HepG2 (cell line): ENCODE results near the gene AGAP3. TPM values are rescaled to one million over a fixed set of nuclear protein-coding genes. Genes with fewer than 3 reads are reported as not detected.

Experiments used
- ATAC-seq: fragments of 200-7000 bp; cut with Tn5 transposase; 3 replicates; pipeline ENCODE4 v1.9.1; 2020; ENCODE audit warnings: mild to moderate bottlenecking, moderate library complexity
- BruUV-seq: library from RNA; stranded (reverse); fragments of 400-500 nt; replicated peaks from 2 replicates; lab custom pipeline; 2021; lab: Mats Ljungman, UMichigan
- CTCF ChIA-PET: fragments of 300-600 bp; formaldehyde crosslinking; extraction: SDS; loops from one replicate; lab custom pipeline; 2021; ENCODE audit warnings: low total read pairs, inconsistent platforms, low intra/inter-chr PET ratio; lab: Yijun Ruan, JAX
- POLR2A ChIA-PET: fragments of 350-600 bp; sonication (Branson Sonifier 250); formaldehyde crosslinking; loops from one replicate; lab custom pipeline; 2020; ENCODE audit warnings: antibody characterized with exemption, inconsistent platforms; lab: Yijun Ruan, JAX
- DNase-seq: peaks from one replicate; pipeline ENCODE4 v3.0.0-alpha.2; 2015; ENCODE audit warnings: low spot score
- FAIRE-seq: peaks from 3 replicates; lab custom pipeline; 2011; peaks lifted over from hg19 to GRCh38; lab: Jason Lieb, UNC
- H2AFZ ChIP-seq: one replicate; pipeline ENCODE4 v1.6.1; 2011; ENCODE audit warnings: low read length, inconsistent platforms
- H3K27ac ChIP-seq: fragments of 300-600 bp; 3 replicates; pipeline ENCODE4 v1.8.0; 2011; ENCODE audit warnings: mixed run types, mild to moderate bottlenecking, mixed read lengths, low read length, inconsistent platforms; ENCODE audit not compliant: insufficient read depth; ENCODE audit errors: extremely low read length
- H3K27me3 ChIP-seq, 2 experiments: fragments of 200-600 bp in 1 of 2; 2 replicates in 1 of 2; 3 replicates in 1 of 2; pipeline versions ENCODE4 v1.6.0 to v1.8.0; 2011; ENCODE audit warnings: low read length in 2 of 2, mild to moderate bottlenecking in 2 of 2, moderate library complexity in 2 of 2, inconsistent platforms in 1 of 2; ENCODE audit not compliant: insufficient read depth in 2 of 2, control insufficient read depth in 1 of 2
- H3K36me3 ChIP-seq, 2 experiments: fragments of 200-600 bp in 1 of 2; replicated peaks in 1 of 2; 2 replicates in 1 of 2; 3 replicates in 1 of 2; pipeline versions ENCODE4 v1.5.1 to v1.8.0; 2011; ENCODE audit warnings: low read length in 2 of 2, inconsistent platforms in 1 of 2; ENCODE audit not compliant: insufficient read depth in 2 of 2, control insufficient read depth in 1 of 2
- H3K4me1 ChIP-seq: 2 replicates; pipeline ENCODE4 v1.5.1; 2012; ENCODE audit warnings: low read length, inconsistent platforms; ENCODE audit not compliant: insufficient read depth
- H3K4me2 ChIP-seq: 2 replicates; pipeline ENCODE4 v1.6.0; 2011; ENCODE audit warnings: low read depth, low read length, inconsistent platforms
- H3K4me3 ChIP-seq, 3 experiments: fragments of 200-600 bp in 1 of 3; sonication (generic), shearing (Covaris generic) in 1 of 3; replicated peaks in 1 of 3; 2 replicates each; pipeline ENCODE4 v1.5.1; 2011 to 2016; ENCODE audit warnings: low read length in 3 of 3, inconsistent platforms in 2 of 3, low read depth in 2 of 3, mild to moderate bottlenecking in 2 of 3, control low read depth in 1 of 3, mixed read lengths in 1 of 3; ENCODE audit not compliant: insufficient read depth in 1 of 3
- H3K79me2 ChIP-seq: one replicate; pipeline ENCODE4 v1.6.1; 2011; ENCODE audit warnings: low read length, inconsistent platforms; ENCODE audit not compliant: insufficient read depth
- H3K9ac ChIP-seq: 2 replicates; pipeline ENCODE4 v1.6.0; 2011; ENCODE audit warnings: mild to moderate bottlenecking, low read depth, low read length, inconsistent platforms; ENCODE audit not compliant: insufficient read depth
- H3K9me3 ChIP-seq: 2 replicates; pipeline ENCODE4 v1.5.1; 2012; ENCODE audit warnings: mild to moderate bottlenecking, low read length
- H4K20me1 ChIP-seq: 2 replicates; pipeline ENCODE4 v1.6.0; 2011; ENCODE audit warnings: inconsistent platforms, mild to moderate bottlenecking, low read length, moderate library complexity; ENCODE audit not compliant: insufficient read depth
- ARNT ChIP-seq: fragments of 450-650 bp; IDR thresholded peaks from 2 replicates; pipeline ENCODE4 v1.6.1; 2017
- HES4 ChIP-seq: sonication (generic); formaldehyde crosslinking; IDR thresholded peaks from 2 replicates; pipeline ENCODE4 v1.9.0; 2021; ENCODE audit warnings: mild to moderate bottlenecking, missing genetic modification reagents, borderline replicate concordance
- NKX3-1 ChIP-seq: sonication (generic); formaldehyde crosslinking; IDR thresholded peaks from 2 replicates; pipeline ENCODE4 v1.5.0; 2020; ENCODE audit warnings: missing genetic modification reagents
- SIN3A ChIP-seq: IDR thresholded peaks from 2 replicates; pipeline ENCODE4 v1.6.1; 2011; ENCODE audit warnings: low read depth, mild to moderate bottlenecking, control low read depth, low read length, borderline replicate concordance
- SNRNP70 ChIP-seq: fragments of 200-400 bp; formaldehyde crosslinking; IDR thresholded peaks from 2 replicates; pipeline ENCODE4 v1.6.1; 2017; ENCODE audit warnings: mild to moderate bottlenecking, low read depth, low read length, moderate library complexity
- ZNF260 ChIP-seq: sonication (generic); formaldehyde crosslinking; IDR thresholded peaks from 2 replicates; pipeline ENCODE4 v1.4.0; 2020; ENCODE audit warnings: missing genetic modification reagents, low read depth, mild to moderate bottlenecking, borderline replicate concordance
- ZNF878 ChIP-seq: sonication (generic); formaldehyde crosslinking; IDR thresholded peaks from 2 replicates; pipeline ENCODE4 v1.8.1; 2023; ENCODE audit warnings: mild to moderate bottlenecking, missing genetic modification reagents, moderate library complexity
- WGBS: methylation state at CpG from one replicate; pipeline ENCODE4 v1.1.6; 2017; ENCODE audit warnings: low lambda C conversion rate; 5-methylcytosine and 5-hydroxymethylcytosine counted together
- in situ Hi-C: cut with HindIII; loops from 2 replicates; pipeline ENCODE4 v1.10.0; 2017; ENCODE audit warnings: low pct_unique_long_range_greater_than_20kb; ENCODE audit not compliant: extremely low pct_ligation_motif_present
- intact Hi-C: fragments of 100-400 bp; cut with micrococcal nuclease; formaldehyde crosslinking; loops from one replicate; pipeline ENCODE4 v1.10.0; 2022; ENCODE audit not compliant: unreplicated experiment
- polyA plus RNA-seq, 8 experiments: library from polyadenylated mRNA; depleted of rRNA in 3 of 8; stranded (reverse) in 7 of 8; unstranded in 1 of 8; fragments of >200 nt; fragmentation: Illumina TruSeq in 4 of 8; extraction: Trizol in 4 of 8; gene quantifications; 2 replicates each; pipeline versions ENCODE4 v1.2.1 to v1.2.3, GENCODE V29; 2011 to 2016; ENCODE audit warnings: low read depth in 4 of 8, missing spikeins in 1 of 8, mixed read lengths in 1 of 8; ENCODE audit not compliant: insufficient read depth in 1 of 8
- total RNA-seq, 5 experiments: library from RNA; depleted of rRNA; stranded (reverse); fragments of >200 nt; fragmentation: Illumina TruSeq; extraction: Trizol; gene quantifications; 2 replicates each; pipeline ENCODE4 v1.2.3, GENCODE V29; 2016; ENCODE audit warnings: low read depth in 1 of 5
- TF ChIP-seq, protein P1 (sequence below), 2 experiments: sonication (generic) in 1 of 2; formaldehyde crosslinking in 1 of 2; IDR thresholded peaks; 2 replicates each; pipeline versions ENCODE4 v1.6.1 to v1.9.0; 2014 to 2022; ENCODE audit warnings: antibody characterized with exemption in 1 of 2, borderline replicate concordance in 1 of 2, inconsistent platforms in 1 of 2, low read depth in 1 of 2, missing genetic modification reagents in 1 of 2
- TF ChIP-seq, protein P2 (sequence below): sonication (generic); formaldehyde crosslinking; IDR thresholded peaks from 2 replicates; pipeline ENCODE4 v1.5.1; 2020; ENCODE audit warnings: mild to moderate bottlenecking, moderate library complexity, missing genetic modification reagents

Gene AGAP3
- total and polyA plus RNA-seq, 2 of the 13 experiments (the other 11 are each of a cell fraction or from before 2014, with no cell fraction given): 31.3 to 61.4 TPM

DNA sequence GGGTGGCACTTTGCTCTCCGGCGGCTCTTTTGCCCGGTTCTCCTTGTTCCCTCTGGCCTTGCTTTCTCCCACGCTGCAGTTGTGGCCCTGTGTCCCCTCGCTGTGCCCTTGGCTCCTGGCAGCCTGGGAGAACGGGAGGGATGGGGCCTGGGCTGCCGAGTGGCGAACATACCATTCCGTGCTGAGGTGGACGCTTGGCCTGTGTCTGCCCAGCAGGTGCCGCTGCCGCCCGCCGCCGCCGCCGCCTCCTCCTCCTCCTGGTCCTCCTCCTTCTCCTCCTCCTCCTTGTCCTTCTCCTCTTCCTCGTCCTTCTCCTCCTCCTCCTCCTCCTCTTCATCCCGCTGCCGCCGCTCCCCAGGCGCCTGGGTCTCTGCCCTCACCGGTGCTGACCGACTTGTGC lies 36.0 kb downstream of the AGAP3 start:
- H3K4me3 ChIP-seq: no peak overlapping the region
- FAIRE-seq (no peak), ATAC-seq (no peak), DNase-seq (no peak)
- in situ Hi-C loops (loop anchor here (10.0 kb wide), 1 partner anchor 183 kb away; no protein-coding TSS in a partner anchor), intact Hi-C loops (no loop called here)
- TF ChIP-seq ZNF260 (no peak), NKX3-1 (CRISPR knock-in tag) (no peak)
- no peak overlapping the region for H3K9ac ChIP-seq
- no peak overlapping the region for H3K27ac ChIP-seq
- H2AFZ ChIP-seq: no peak overlapping the region
- H3K4me2 ChIP-seq: no peak overlapping the region
- BruUV-seq: no TSS peak
- ChIA-PET CTCF (no interaction called here), POLR2A (no interaction called here)
- no peaks in the 10 kb centered on the region for H3K79me2 ChIP-seq
- no peaks in the 10 kb centered on the region for H3K4me1 ChIP-seq
- peaks cover 17 to 55% of the 10 kb centered on the region in 2 experiments; a peak in 4 of 5 replicates for H3K36me3 ChIP-seq
- no peaks in the 10 kb centered on the region for H3K9me3 ChIP-seq
- no peaks in the 10 kb centered on the region for H3K27me3 ChIP-seq
- peaks cover 6% of the 10 kb centered on the region; the same call in 1 of the 2 replicates for H4K20me1 ChIP-seq
- WGBS: 95% methylated on average over 24 of the region's 24 CpGs

DNA sequence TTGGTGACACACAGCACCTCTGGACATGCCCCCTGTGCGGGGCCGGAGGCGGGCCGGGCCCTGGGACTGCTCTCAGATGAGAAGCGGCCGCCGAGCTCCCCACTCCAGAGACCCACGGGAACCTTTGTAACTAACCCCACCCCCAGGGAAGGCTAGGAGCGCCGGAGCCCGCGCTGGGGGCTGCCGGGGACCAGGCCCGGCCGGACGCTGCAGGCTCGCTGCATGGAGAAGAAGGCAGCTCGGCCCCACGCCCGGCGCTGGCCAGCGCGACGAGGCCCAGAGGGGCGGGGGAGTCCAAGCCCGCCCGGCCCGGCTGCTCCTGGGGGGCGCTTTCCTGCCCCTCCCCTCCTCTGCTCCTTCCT lies 36.5 kb downstream of the AGAP3 start:
- in situ Hi-C loops: loop anchor here (10.0 kb wide), 1 partner anchor 182 kb away; no protein-coding TSS in a partner anchor
- 95% methylated on average over 20 of the region's 29 CpGs for WGBS
- H3K79me2 ChIP-seq: no peaks in the 10 kb centered on the region

More for the DNA sequence above, 36.5 kb downstream of the AGAP3 start:
- Histone ChIP-seq H3K4me3 (no peak overlapping the region), H3K27ac (no peak overlapping the region), H3K27me3 (no peaks in the 10 kb centered on the region), H3K36me3 (peaks cover 18 to 55% of the 10 kb centered on the region in 2 experiments), H3K9me3 (no peaks in the 10 kb centered on the region)
- CTCF ChIA-PET: interaction anchor here (1.9 to 3.1 kb wide), 2 partner anchors 50 to 180 kb away, joined by 16 to 67 read pairs; no protein-coding TSS in a partner anchor
- DNase-seq: no peak
- POLR2A ChIA-PET: no interaction called here
- no peak for TF ChIP-seq ZNF878
- TF ChIP-seq, protein P1, sequence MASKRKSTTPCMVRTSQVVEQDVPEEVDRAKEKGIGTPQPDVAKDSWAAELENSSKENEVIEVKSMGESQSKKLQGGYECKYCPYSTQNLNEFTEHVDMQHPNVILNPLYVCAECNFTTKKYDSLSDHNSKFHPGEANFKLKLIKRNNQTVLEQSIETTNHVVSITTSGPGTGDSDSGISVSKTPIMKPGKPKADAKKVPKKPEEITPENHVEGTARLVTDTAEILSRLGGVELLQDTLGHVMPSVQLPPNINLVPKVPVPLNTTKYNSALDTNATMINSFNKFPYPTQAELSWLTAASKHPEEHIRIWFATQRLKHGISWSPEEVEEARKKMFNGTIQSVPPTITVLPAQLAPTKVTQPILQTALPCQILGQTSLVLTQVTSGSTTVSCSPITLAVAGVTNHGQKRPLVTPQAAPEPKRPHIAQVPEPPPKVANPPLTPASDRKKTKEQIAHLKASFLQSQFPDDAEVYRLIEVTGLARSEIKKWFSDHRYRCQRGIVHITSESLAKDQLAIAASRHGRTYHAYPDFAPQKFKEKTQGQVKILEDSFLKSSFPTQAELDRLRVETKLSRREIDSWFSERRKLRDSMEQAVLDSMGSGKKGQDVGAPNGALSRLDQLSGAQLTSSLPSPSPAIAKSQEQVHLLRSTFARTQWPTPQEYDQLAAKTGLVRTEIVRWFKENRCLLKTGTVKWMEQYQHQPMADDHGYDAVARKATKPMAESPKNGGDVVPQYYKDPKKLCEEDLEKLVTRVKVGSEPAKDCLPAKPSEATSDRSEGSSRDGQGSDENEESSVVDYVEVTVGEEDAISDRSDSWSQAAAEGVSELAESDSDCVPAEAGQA (IDR thresholded peaks at IDR 0.05; ENCODE audit: low read depth): no peak
- TF ChIP-seq, protein P1 (CRISPR knock-in tag; IDR thresholded peaks at IDR 0.05; ENCODE audit: borderline replicate concordance): no peak
- TF ChIP-seq, protein P2, sequence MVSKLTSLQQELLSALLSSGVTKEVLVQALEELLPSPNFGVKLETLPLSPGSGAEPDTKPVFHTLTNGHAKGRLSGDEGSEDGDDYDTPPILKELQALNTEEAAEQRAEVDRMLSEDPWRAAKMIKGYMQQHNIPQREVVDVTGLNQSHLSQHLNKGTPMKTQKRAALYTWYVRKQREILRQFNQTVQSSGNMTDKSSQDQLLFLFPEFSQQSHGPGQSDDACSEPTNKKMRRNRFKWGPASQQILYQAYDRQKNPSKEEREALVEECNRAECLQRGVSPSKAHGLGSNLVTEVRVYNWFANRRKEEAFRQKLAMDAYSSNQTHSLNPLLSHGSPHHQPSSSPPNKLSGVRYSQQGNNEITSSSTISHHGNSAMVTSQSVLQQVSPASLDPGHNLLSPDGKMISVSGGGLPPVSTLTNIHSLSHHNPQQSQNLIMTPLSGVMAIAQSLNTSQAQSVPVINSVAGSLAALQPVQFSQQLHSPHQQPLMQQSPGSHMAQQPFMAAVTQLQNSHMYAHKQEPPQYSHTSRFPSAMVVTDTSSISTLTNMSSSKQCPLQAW (CRISPR knock-in tag): no peak
- TF ChIP-seq SIN3A: no peak
- no peak for TF ChIP-seq HES4 (CRISPR knock-in tag)
- no peak for TF ChIP-seq ARNT
- no peak for TF ChIP-seq SNRNP70
- TF ChIP-seq, all 625 proteins: peak for 0
- intact Hi-C loops: no loop called here
- no peak overlapping the region for H3K4me2 ChIP-seq
- no peak overlapping the region for H3K9ac ChIP-seq
- FAIRE-seq: no peak
- peaks cover 6% of the 10 kb centered on the region; the same call in 1 of the 2 replicates for H4K20me1 ChIP-seq
- no peaks in the 10 kb centered on the region for H3K4me1 ChIP-seq
- no TSS peak for BruUV-seq
- no peak for ATAC-seq
- H2AFZ ChIP-seq: no peak overlapping the region
